ENCODE results near the gene TFIP11.

GRCh38 chr22:26479792-26480610 is 32.3 kb downstream of the TFIP11 start:
- TF ChIP-seq SIN3A (IDR thresholded peaks at IDR 0.05; ENCODE audit: borderline replicate concordance, insufficient read depth, low read length) (no peak), POLR2AphosphoS5 (IDR thresholded peaks at IDR 0.05; ENCODE audit: low read depth, low read length) (no peak), TAF1 (IDR thresholded peaks at IDR 0.05; ENCODE audit: borderline replicate concordance, insufficient read depth, low read length) (no peak)
- TF ChIP-seq, protein P1, sequence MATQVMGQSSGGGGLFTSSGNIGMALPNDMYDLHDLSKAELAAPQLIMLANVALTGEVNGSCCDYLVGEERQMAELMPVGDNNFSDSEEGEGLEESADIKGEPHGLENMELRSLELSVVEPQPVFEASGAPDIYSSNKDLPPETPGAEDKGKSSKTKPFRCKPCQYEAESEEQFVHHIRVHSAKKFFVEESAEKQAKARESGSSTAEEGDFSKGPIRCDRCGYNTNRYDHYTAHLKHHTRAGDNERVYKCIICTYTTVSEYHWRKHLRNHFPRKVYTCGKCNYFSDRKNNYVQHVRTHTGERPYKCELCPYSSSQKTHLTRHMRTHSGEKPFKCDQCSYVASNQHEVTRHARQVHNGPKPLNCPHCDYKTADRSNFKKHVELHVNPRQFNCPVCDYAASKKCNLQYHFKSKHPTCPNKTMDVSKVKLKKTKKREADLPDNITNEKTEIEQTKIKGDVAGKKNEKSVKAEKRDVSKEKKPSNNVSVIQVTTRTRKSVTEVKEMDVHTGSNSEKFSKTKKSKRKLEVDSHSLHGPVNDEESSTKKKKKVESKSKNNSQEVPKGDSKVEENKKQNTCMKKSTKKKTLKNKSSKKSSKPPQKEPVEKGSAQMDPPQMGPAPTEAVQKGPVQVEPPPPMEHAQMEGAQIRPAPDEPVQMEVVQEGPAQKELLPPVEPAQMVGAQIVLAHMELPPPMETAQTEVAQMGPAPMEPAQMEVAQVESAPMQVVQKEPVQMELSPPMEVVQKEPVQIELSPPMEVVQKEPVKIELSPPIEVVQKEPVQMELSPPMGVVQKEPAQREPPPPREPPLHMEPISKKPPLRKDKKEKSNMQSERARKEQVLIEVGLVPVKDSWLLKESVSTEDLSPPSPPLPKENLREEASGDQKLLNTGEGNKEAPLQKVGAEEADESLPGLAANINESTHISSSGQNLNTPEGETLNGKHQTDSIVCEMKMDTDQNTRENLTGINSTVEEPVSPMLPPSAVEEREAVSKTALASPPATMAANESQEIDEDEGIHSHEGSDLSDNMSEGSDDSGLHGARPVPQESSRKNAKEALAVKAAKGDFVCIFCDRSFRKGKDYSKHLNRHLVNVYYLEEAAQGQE (IDR thresholded peaks at IDR 0.05; ENCODE audit: insufficient read depth in 1 of 2, low read depth in 2 of 2, low read length in 2 of 2) = no peak

All from PFSK-1 (cell line).